ENCODE measurements around the gene FOSB. TPM values are rescaled to one million over a fixed set of nuclear protein-coding genes. Genes with fewer than 3 reads are reported as not detected.
A peak's percentile ranks its signal among the peaks of the same experiment; 100 is the strongest.

Gene FOSB
- total RNA-seq, 2 experiments from 2014 or later = 5.6 to 98.6 TPM

- peak within 1 kb of the TSS; percentile 75 for H3K4me3 Mint-ChIP-seq
- ATAC-seq = peak; percentile 73
- CTCF ChIA-PET = interaction anchor here (0.6 to 8.0 kb wide), 14 partner anchors 9 to 1213 kb away, joined by 3 to 108 read pairs (median 6); partner anchors contain the start of gene GIPR
- DNase-seq = peak; percentile 83
- H3K27ac Mint-ChIP-seq = peak within 1 kb of the TSS; percentile 74
- no peaks in the 10 kb centered on the region for H3K36me3 Mint-ChIP-seq
- H3K9me3 Mint-ChIP-seq (ENCODE audit: low read depth) = no peaks in the 10 kb centered on the region
- H3K4me1 Mint-ChIP-seq = peaks cover 36% of the 10 kb centered on the region
- H3K27me3 Mint-ChIP-seq = peaks cover 22% of the 10 kb centered on the region
Observed at GRCh38 chr19:45498411-45499195, 30.8 kb downstream of the FOSB start, which contains the start of gene PPM1N. TSS of gene PPM1N (plus strand) at chr19:45498443. CDS start at chr19:45498473, 30 bp downstream.

GRCh38 chr19:45499196-45500180 is 31.7 kb downstream of the FOSB start:
- no peaks in the 10 kb centered on the region for H3K36me3 Mint-ChIP-seq
- peak overlapping the region; percentile 40 for H3K27ac Mint-ChIP-seq
- peaks cover 18% of the 10 kb centered on the region for H3K27me3 Mint-ChIP-seq
- H3K4me1 Mint-ChIP-seq = peaks cover 36% of the 10 kb centered on the region
- DNase-seq = peak; percentile 89
- peak; percentile 42 for ATAC-seq
- H3K9me3 Mint-ChIP-seq (ENCODE audit: low read depth) = no peaks in the 10 kb centered on the region
- peak overlapping the region; percentile 50 for H3K4me3 Mint-ChIP-seq
- CTCF ChIA-PET = interaction anchor here (0.6 to 8.0 kb wide), 14 partner anchors 8 to 1212 kb away, joined by 3 to 108 read pairs (median 4); partner anchors contain the start of gene GIPR

- H3K4me1 Mint-ChIP-seq = peaks cover 39% of the 10 kb centered on the region
- no peaks in the 10 kb centered on the region for H3K9me3 Mint-ChIP-seq (ENCODE audit: low read depth)
- H3K27me3 Mint-ChIP-seq = peaks cover 5% of the 10 kb centered on the region
- CTCF ChIA-PET = interaction anchor here (1.3 to 8.0 kb wide), 2 partner anchors 13 to 15 kb away, joined by 5 to 108 read pairs; no protein-coding TSS in a partner anchor
- no peak overlapping the region for H3K27ac Mint-ChIP-seq
- no peak overlapping the region for H3K4me3 Mint-ChIP-seq
- ATAC-seq = no peak
- H3K36me3 Mint-ChIP-seq = no peaks in the 10 kb centered on the region
- DNase-seq = no peak
Observed at GRCh38 chr19:45500918-45501729, 33.3 kb downstream of the FOSB start.

- no peaks in the 10 kb centered on the region for H3K36me3 Mint-ChIP-seq
- CTCF ChIA-PET = interaction anchor here (1.3 to 8.0 kb wide), 2 partner anchors 12 to 15 kb away, joined by 5 to 108 read pairs; no protein-coding TSS in a partner anchor
- H3K4me3 Mint-ChIP-seq = no peak overlapping the region
Observed at GRCh38 chr19:45501730-45502014, 33.9 kb downstream of the FOSB start.

GRCh38 chr19:45502111-45502510 is 34.3 kb downstream of the FOSB start:
- H3K36me3 Mint-ChIP-seq = no peaks in the 10 kb centered on the region
- H3K27me3 Mint-ChIP-seq = peaks cover 4% of the 10 kb centered on the region
- no peak for DNase-seq
- H3K4me1 Mint-ChIP-seq = peaks cover 38% of the 10 kb centered on the region
- no peak overlapping the region for H3K4me3 Mint-ChIP-seq
- no peak for ATAC-seq
- CTCF ChIA-PET = interaction anchor here (1.3 to 4.1 kb wide), 2 partner anchors 12 to 56 kb away, joined by 5 to 17 read pairs; no protein-coding TSS in a partner anchor
- H3K9me3 Mint-ChIP-seq (ENCODE audit: low read depth) = no peaks in the 10 kb centered on the region
- no peak overlapping the region for H3K27ac Mint-ChIP-seq

More at GRCh38 chr19:45501730-45502014, 33.9 kb downstream of the FOSB start:
- no peak for DNase-seq
- Mint-ChIP-seq H3K4me1 (peaks cover 40% of the 10 kb centered on the region), H3K9me3 (ENCODE audit: low read depth) (no peaks in the 10 kb centered on the region), H3K27me3 (peaks cover 4% of the 10 kb centered on the region), H3K27ac (no peak overlapping the region)
- no peak for ATAC-seq

- CTCF ChIA-PET = interaction anchor here (2.5 to 4.1 kb wide), 4 partner anchors 19 to 138 kb away, joined by 10 to 24 read pairs (median 19); no protein-coding TSS in a partner anchor
- no peaks in the 10 kb centered on the region for H3K9me3 Mint-ChIP-seq (ENCODE audit: low read depth)
- no peak for DNase-seq
- peaks cover 26% of the 10 kb centered on the region for H3K4me1 Mint-ChIP-seq
- H3K27ac Mint-ChIP-seq = no peak overlapping the region
- peaks cover under 1% of the 10 kb centered on the region for H3K36me3 Mint-ChIP-seq
- peaks cover 4% of the 10 kb centered on the region for H3K27me3 Mint-ChIP-seq
- ATAC-seq = no peak
- no peak overlapping the region for H3K4me3 Mint-ChIP-seq
Observed at GRCh38 chr19:45503909-45504308, 36.1 kb downstream of the FOSB start.

GRCh38 chr19:45505151-45505995 is 37.6 kb downstream of the FOSB start:
- no peak for DNase-seq
- CTCF ChIA-PET = interaction anchor here (1.2 to 4.1 kb wide), 9 partner anchors 9 to 137 kb away, joined by 3 to 24 read pairs (median 6); partner anchors contain the start of gene RTN2
- no peaks in the 10 kb centered on the region for H3K27me3 Mint-ChIP-seq
- H3K27ac Mint-ChIP-seq = peak overlapping the region; percentile 84
- peaks cover 29% of the 10 kb centered on the region for H3K4me1 Mint-ChIP-seq
- no peak for ATAC-seq
- H3K9me3 Mint-ChIP-seq (ENCODE audit: low read depth) = no peaks in the 10 kb centered on the region
- peaks cover 11% of the 10 kb centered on the region for H3K36me3 Mint-ChIP-seq
- H3K4me3 Mint-ChIP-seq = peak overlapping the region; percentile 75

- H3K4me1 Mint-ChIP-seq = peaks cover 35% of the 10 kb centered on the region
- no peaks in the 10 kb centered on the region for H3K27me3 Mint-ChIP-seq
- H3K36me3 Mint-ChIP-seq = peaks cover 12% of the 10 kb centered on the region
- ATAC-seq = no peak
- no peak for DNase-seq
- no peaks in the 10 kb centered on the region for H3K9me3 Mint-ChIP-seq (ENCODE audit: low read depth)
- H3K27ac Mint-ChIP-seq = peak overlapping the region; percentile 84
- H3K4me3 Mint-ChIP-seq = peak overlapping the region; percentile 75
- CTCF ChIA-PET = interaction anchor here (0.5 to 4.1 kb wide), 11 partner anchors 9 to 136 kb away, joined by 3 to 24 read pairs (median 5); partner anchors contain the start of gene RTN2
Observed at GRCh38 chr19:45505996-45506245, 38.1 kb downstream of the FOSB start.

- H3K27me3 Mint-ChIP-seq = no peaks in the 10 kb centered on the region
- ATAC-seq (peak; percentile 76), DNase-seq (peak; percentile 98)
- peaks cover 40% of the 10 kb centered on the region for H3K4me1 Mint-ChIP-seq
- no peaks in the 10 kb centered on the region for H3K9me3 Mint-ChIP-seq (ENCODE audit: low read depth)
- CTCF ChIA-PET = interaction anchor here (0.5 to 3.9 kb wide), 10 partner anchors 10 to 136 kb away, joined by 3 to 24 read pairs (median 4); partner anchors contain the start of gene RTN2
- H3K4me3 Mint-ChIP-seq = peak overlapping the region; percentile 99
- H3K36me3 Mint-ChIP-seq = peaks cover 16% of the 10 kb centered on the region
- H3K27ac Mint-ChIP-seq = peak overlapping the region; percentile 98
Observed at GRCh38 chr19:45506246-45506988, 38.6 kb downstream of the FOSB start.

- peak within 1 kb of the TSS; percentile 99 for H3K4me3 Mint-ChIP-seq
- no peaks in the 10 kb centered on the region for H3K27me3 Mint-ChIP-seq
- peak within 1 kb of the TSS; percentile 98 for H3K27ac Mint-ChIP-seq
- CTCF ChIA-PET = interaction anchor here (0.7 to 1.7 kb wide), 7 partner anchors 8 to 138 kb away, joined by 3 to 11 read pairs (median 3); no protein-coding TSS in a partner anchor
- peaks cover 16% of the 10 kb centered on the region for H3K36me3 Mint-ChIP-seq
- DNase-seq = peak; percentile 97
- peaks cover 45% of the 10 kb centered on the region for H3K4me1 Mint-ChIP-seq
- H3K9me3 Mint-ChIP-seq (ENCODE audit: low read depth) = no peaks in the 10 kb centered on the region
- ATAC-seq = peak; percentile 68
Observed at GRCh38 chr19:45506989-45507871, 39.4 kb downstream of the FOSB start, which contains the start of gene VASP. TSS of gene VASP (plus strand) at chr19:45507479. CDS start at chr19:45507772, 293 bp downstream.
